NCI-H446 (cell line): ENCODE measurements around the gene EMD.

Experiments used
- DNase-seq, 2 experiments: peaks; one replicate each; lab custom pipeline; 2025; lab: John Stamatoyannopoulos, UW

The EMD gene

GRCh38 chrX:154419189-154419588, 40.1 kb downstream of the EMD start:
- no peak for DNase-seq

GRCh38 chrX:154419688-154420401, 40.8 kb downstream of the EMD start:
- DNase-seq: no peak

- DNase-seq: no peak
These were observed 41.3 kb downstream of the EMD start for GRCh38 chrX:154420402-154420756.

GRCh38 chrX:154426916-154427770, 48.0 kb downstream of the EMD start:
- no peak for DNase-seq

GRCh38 chrX:154428176-154429171, 49.4 kb downstream of the EMD start, which contains the start of gene ATP6AP1:
TSS of gene ATP6AP1 (plus strand) at chrX:154428677. CDS start at chrX:154428693, 16 bp downstream.
- DNase-seq: peak; percentile 85 to 94

GRCh38 chrX:154429711-154430110, 50.6 kb downstream of the EMD start:
- no peak for DNase-seq

- DNase-seq: no peak
These were observed 51.4 kb downstream of the EMD start for GRCh38 chrX:154430479-154430878.

GRCh38 chrX:154430916-154431315, 51.8 kb downstream of the EMD start:
- DNase-seq: no peak
